ENCODE results near the gene CBFB. TPM values are rescaled to one million over a fixed set of nuclear protein-coding genes. Genes with fewer than 3 reads are reported as not detected.

CBFB gene
- total and polyA plus RNA-seq, 2 of the 13 experiments (the other 11 are each of a cell fraction or from before 2014, with no cell fraction given): 22.1 to 70.8 TPM

DNA sequence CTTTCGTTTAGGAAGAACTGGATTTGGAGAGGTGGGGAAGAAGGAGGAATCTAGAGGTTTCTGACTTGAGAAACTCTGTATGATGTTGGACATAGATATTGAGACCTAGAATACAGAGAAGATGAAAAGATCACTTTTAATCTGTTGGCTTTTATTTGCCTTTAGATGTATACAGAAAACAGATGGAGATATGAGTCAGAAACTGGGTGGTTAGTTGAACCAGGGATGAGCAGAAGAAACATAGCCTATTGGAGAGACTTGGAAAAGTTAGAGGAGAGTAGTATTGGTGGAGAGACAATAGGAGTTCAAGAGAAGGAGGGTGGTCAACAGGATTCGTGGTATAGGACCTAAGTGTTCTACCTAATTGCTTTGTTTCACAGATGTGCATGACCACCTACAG, 85.8 kb downstream of the CBFB start:
- peak overlapping the region; percentile 4; the same call in 1 of the 2 replicates for H3K9ac ChIP-seq (ENCODE audit: insufficient read depth, low read depth, low read length)
- intact Hi-C loops (cut with micrococcal nuclease; ENCODE audit: unreplicated experiment) (no loop called here), in situ Hi-C loops (cut with HindIII; ENCODE audit: extremely low pct_ligation_motif_present, low pct_unique_long_range_greater_than_20kb) (no loop called here)
- peaks cover 15 to 22% of the 10 kb centered on the region in 2 experiments for H3K36me3 ChIP-seq (replicated peaks in 1 of 2; ENCODE audit: control insufficient read depth in 1 of 2, insufficient read depth in 2 of 2, low read length in 2 of 2)
- peak overlapping the region; percentile 12 to 20 (median 18); a peak in 3 of 6 replicates for H3K4me3 ChIP-seq (replicated peaks in 1 of 3; ENCODE audit: insufficient read depth in 1 of 3, low read depth in 2 of 3, low read length in 3 of 3)
- peak overlapping the region; percentile 87 for H3K27ac ChIP-seq (ENCODE audit: extremely low read length, insufficient read depth, low read length)
- FAIRE-seq: no peak
- CTCF ChIA-PET (ENCODE audit: low intra/inter-chr PET ratio, low total read pairs): no interaction called here
- peak overlapping the region; percentile 59 for H3K4me2 ChIP-seq (ENCODE audit: low read depth, low read length)
- WGBS (ENCODE audit: low lambda C conversion rate): 76% methylated on average over 2 of the region's 2 CpGs
- peaks cover 72% of the 10 kb centered on the region for H3K4me1 ChIP-seq (ENCODE audit: insufficient read depth, low read length)
- no peaks in the 10 kb centered on the region; a peak in 1 of 5 replicates for H3K27me3 ChIP-seq (ENCODE audit: control insufficient read depth in 1 of 2, insufficient read depth in 2 of 2, low read length in 2 of 2)
- POLR2A ChIA-PET: interaction anchor here (0.7 to 2.2 kb wide), 6 partner anchors 11 to 97 kb away, joined by 3 to 7 read pairs (median 4); partner anchors contain the start of gene B3GNT9
- H3K9me3 ChIP-seq (ENCODE audit: low read length): no peaks in the 10 kb centered on the region
- TSS peak; percentile 5 for BruUV-seq (replicated peaks)
- peaks cover 47% of the 10 kb centered on the region for H4K20me1 ChIP-seq (ENCODE audit: insufficient read depth, low read length)
- peaks cover 93% of the 10 kb centered on the region for H3K79me2 ChIP-seq (ENCODE audit: insufficient read depth, low read length)
- no peak overlapping the region for H2AFZ ChIP-seq (ENCODE audit: low read length)
- TF ChIP-seq ZNF562 (CRISPR knock-in tag; IDR thresholded peaks at IDR 0.05; ENCODE audit: borderline replicate concordance): no peak
- no peak for TF ChIP-seq RFXAP (CRISPR knock-in tag; IDR thresholded peaks at IDR 0.05; ENCODE audit: borderline replicate concordance)
- TF ChIP-seq MEIS1 (CRISPR knock-in tag; IDR thresholded peaks at IDR 0.05; ENCODE audit: borderline replicate concordance): no peak
- TF ChIP-seq, protein P1, sequence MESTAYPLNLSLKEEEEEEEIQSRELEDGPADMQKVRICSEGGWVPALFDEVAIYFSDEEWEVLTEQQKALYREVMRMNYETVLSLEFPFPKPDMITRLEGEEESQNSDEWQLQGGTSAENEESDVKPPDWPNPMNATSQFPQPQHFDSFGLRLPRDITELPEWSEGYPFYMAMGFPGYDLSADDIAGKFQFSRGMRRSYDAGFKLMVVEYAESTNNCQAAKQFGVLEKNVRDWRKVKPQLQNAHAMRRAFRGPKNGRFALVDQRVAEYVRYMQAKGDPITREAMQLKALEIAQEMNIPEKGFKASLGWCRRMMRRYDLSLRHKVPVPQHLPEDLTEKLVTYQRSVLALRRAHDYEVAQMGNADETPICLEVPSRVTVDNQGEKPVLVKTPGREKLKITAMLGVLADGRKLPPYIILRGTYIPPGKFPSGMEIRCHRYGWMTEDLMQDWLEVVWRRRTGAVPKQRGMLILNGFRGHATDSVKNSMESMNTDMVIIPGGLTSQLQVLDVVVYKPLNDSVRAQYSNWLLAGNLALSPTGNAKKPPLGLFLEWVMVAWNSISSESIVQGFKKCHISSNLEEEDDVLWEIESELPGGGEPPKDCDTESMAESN (CRISPR knock-in tag; conservative IDR thresholded peaks at IDR 0.05): 0 out of 2 replicates have a peak, but pooled peaks have one; percentile 26
- TF ChIP-seq ARID2 (CRISPR knock-in tag; IDR thresholded peaks at IDR 0.05; ENCODE audit: borderline replicate concordance): no peak
- TF ChIP-seq ZNF878 (CRISPR knock-in tag; IDR thresholded peaks at IDR 0.05): 0 out of 2 replicates have a peak, but pooled peaks have one; percentile 34
- TF ChIP-seq MIXL1 (CRISPR knock-in tag; IDR thresholded peaks at IDR 0.05): 0 out of 2 replicates have a peak, but pooled peaks have one; percentile 28
- 0 out of 2 replicates have a peak, but pooled peaks have one; percentile 40 for TF ChIP-seq CCDC6 (CRISPR knock-in tag; IDR thresholded peaks at IDR 0.05)
- TF ChIP-seq MEF2D (CRISPR knock-in tag; IDR thresholded peaks at IDR 0.05): 0 out of 2 replicates have a peak, but pooled peaks have one; percentile 0
- TF ChIP-seq HNF4G (IDR thresholded peaks at IDR 0.05; ENCODE audit: borderline replicate concordance, low read depth, low read length): no peak
- 0 out of 2 replicates have a peak, but pooled peaks have one; percentile 8 for TF ChIP-seq HNF4G (CRISPR knock-in tag; IDR thresholded peaks at IDR 0.05; ENCODE audit: borderline replicate concordance, low read depth)
- no peak for DNase-seq (ENCODE audit: low spot score)
- no peak for ATAC-seq
